Osteocyte (in vitro differentiated cells): ENCODE data around the gene FGF12. TPM values are rescaled to one million over a fixed set of nuclear protein-coding genes. Genes with fewer than 3 reads are reported as not detected.

Experiments
- DNase-seq: peaks from one replicate; pipeline ENCODE4 v3.0.0; 2021; ENCODE audit warnings: mixed read lengths; ENCODE audit not compliant: unreplicated experiment; ENCODE audit errors: extremely low spot score
- H3K27ac Mint-ChIP-seq: one replicate; pipeline ENCODE4 v1.8.0; 2021; ENCODE audit warnings: mild to moderate bottlenecking, mixed read lengths; ENCODE audit not compliant: unreplicated experiment
- H3K27me3 Mint-ChIP-seq: one replicate; pipeline ENCODE4 v1.8.0; 2021; ENCODE audit warnings: mixed read lengths; ENCODE audit not compliant: unreplicated experiment
- H3K36me3 Mint-ChIP-seq: one replicate; pipeline ENCODE4 v1.8.0; 2021; ENCODE audit warnings: mixed read lengths; ENCODE audit not compliant: unreplicated experiment
- H3K4me1 Mint-ChIP-seq: one replicate; pipeline ENCODE4 v1.8.0; 2021; ENCODE audit warnings: mixed read lengths; ENCODE audit not compliant: unreplicated experiment
- H3K4me3 Mint-ChIP-seq: one replicate; pipeline ENCODE4 v1.8.0; 2021; ENCODE audit warnings: mild to moderate bottlenecking, moderate library complexity, mixed read lengths; ENCODE audit not compliant: unreplicated experiment
- H3K9me3 Mint-ChIP-seq: one replicate; pipeline ENCODE4 v1.8.0; 2021; ENCODE audit warnings: mixed read lengths; ENCODE audit not compliant: unreplicated experiment
- total RNA-seq: library from RNA; stranded (reverse); gene quantifications from 2 replicates; pipeline ENCODE4 v1.2.1, GENCODE V29; 2021
- TF ChIP-seq, protein P1 (sequence below): fragments of 200-600 bp; sonication (generic); IDR thresholded peaks from 2 replicates; pipeline ENCODE4 v1.5.0; 2021; ENCODE audit warnings: antibody characterized with exemption, mild to moderate bottlenecking, moderate library complexity

Gene FGF12
- total RNA-seq, 1 donor from 2014 or later: not detected

DNA sequence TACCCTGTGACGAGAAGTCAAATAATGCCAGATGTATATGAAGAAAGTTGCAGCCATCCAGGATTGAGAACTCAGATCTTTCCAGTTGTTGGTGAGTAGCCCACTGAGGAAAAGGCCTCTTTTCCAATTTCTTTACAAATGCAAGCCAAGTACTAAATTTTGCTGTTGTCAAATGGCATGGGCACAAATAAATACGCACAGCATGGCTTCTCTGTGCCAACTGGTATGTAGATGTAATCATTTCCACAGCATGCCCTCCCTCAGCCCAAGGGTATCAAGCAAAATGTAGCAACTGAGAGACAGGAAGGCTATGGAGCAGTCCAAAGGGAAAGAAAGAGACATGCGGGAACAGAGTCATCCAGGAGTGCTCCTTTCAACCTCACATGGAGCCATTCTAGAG lies 105.4 kb downstream of the FGF12 start:
- no peaks in the 10 kb centered on the region for H3K4me1 Mint-ChIP-seq
- H3K36me3 Mint-ChIP-seq: no peaks in the 10 kb centered on the region
- TF ChIP-seq, protein P1, sequence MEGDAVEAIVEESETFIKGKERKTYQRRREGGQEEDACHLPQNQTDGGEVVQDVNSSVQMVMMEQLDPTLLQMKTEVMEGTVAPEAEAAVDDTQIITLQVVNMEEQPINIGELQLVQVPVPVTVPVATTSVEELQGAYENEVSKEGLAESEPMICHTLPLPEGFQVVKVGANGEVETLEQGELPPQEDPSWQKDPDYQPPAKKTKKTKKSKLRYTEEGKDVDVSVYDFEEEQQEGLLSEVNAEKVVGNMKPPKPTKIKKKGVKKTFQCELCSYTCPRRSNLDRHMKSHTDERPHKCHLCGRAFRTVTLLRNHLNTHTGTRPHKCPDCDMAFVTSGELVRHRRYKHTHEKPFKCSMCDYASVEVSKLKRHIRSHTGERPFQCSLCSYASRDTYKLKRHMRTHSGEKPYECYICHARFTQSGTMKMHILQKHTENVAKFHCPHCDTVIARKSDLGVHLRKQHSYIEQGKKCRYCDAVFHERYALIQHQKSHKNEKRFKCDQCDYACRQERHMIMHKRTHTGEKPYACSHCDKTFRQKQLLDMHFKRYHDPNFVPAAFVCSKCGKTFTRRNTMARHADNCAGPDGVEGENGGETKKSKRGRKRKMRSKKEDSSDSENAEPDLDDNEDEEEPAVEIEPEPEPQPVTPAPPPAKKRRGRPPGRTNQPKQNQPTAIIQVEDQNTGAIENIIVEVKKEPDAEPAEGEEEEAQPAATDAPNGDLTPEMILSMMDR: no peak
- no peak for DNase-seq
- no peaks in the 10 kb centered on the region for H3K27me3 Mint-ChIP-seq
- no peaks in the 10 kb centered on the region for H3K9me3 Mint-ChIP-seq
- H3K27ac Mint-ChIP-seq: no peak overlapping the region
- H3K4me3 Mint-ChIP-seq: no peak overlapping the region

DNA sequence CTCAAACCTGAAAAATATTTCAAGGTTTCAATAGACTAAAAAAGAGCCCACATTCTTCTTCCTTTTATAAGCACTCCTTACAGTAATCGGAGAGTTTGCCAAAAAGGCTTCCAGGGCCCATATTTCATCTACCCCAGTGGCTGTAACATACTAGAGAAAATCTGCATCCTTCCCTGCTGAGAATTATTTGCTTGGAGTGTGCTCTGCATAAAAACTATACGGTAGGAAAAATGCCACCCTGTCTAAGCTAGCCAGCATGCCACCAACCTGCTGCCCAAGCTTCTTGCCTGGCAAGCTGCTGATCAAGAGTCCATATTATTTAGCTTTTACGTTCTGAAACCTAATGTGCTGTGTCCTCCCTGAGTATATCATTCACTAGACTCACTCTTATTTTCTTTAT lies 107.1 kb downstream of the FGF12 start:
- Mint-ChIP-seq H3K27me3 (no peaks in the 10 kb centered on the region), H3K4me3 (no peak overlapping the region), H3K36me3 (no peaks in the 10 kb centered on the region), H3K9me3 (no peaks in the 10 kb centered on the region), H3K27ac (no peak overlapping the region), H3K4me1 (no peaks in the 10 kb centered on the region)
- TF ChIP-seq, protein P1: no peak
- no peak for DNase-seq

DNA sequence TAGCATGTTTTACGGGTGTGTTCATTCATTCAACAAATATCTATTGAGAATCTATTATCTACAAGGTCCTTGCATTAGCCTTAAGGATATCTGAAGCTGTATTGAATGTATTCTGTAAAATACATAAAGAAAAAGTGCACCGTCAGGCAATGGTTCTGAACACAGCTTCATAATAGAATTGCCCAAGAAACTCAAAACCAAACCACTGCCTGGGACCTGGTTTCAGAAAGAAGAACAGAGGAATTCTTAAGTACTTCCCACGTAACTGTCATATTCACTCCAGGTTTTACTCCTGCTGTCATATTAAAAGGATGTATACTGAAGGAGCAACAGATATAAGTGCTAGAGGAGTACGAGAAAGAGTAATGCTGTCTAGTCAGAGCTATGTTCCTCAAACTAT lies 115.9 kb downstream of the FGF12 start:
- H3K4me3 Mint-ChIP-seq: no peak overlapping the region
- H3K9me3 Mint-ChIP-seq: no peaks in the 10 kb centered on the region
- TF ChIP-seq, protein P1: no peak
- no peaks in the 10 kb centered on the region for H3K36me3 Mint-ChIP-seq
- H3K4me1 Mint-ChIP-seq: no peaks in the 10 kb centered on the region
- DNase-seq: no peak
- H3K27ac Mint-ChIP-seq: no peak overlapping the region
- no peaks in the 10 kb centered on the region for H3K27me3 Mint-ChIP-seq

DNA sequence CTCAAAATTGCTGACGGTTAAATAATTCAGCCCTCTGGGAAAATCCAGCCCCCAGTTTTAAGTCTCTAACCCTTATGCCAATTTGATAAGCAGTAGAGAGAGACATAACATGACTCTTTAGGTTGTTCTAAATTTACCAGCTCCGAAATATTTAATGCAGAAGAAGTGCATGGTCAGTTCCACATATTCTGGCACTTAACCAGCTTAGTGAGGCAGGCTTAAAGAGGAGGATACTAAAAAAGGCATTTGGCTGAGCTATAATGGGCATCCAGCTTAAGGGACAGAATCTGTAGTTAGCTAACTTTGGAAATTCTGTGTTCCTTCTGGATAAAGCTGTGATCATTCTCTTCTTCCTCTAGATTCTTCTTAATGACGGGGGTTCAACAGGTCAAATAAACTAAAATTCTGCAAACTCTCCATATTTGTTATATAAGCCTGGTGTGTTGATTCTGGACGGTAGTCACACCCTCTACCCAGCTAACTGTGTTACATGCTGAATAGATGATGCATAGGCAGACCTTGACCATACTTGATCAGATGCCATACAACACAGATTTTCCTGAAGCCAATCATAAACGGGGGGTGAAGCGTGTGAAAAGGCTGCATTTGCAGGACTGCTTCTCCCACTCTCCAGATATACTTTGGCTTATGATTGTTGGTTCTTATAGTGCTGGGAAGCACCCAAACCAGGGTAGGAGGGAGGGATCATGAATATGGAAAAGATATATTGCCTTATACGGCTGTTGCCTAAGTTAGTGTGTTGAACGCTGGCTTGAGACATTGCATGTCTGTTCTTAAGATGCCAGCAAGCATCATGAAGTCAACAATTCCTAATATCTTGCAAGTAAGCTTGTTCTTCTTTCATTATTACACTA lies 118.4 kb downstream of the FGF12 start:
- TF ChIP-seq, protein P1: no peak
- Mint-ChIP-seq H3K27ac (no peak overlapping the region), H3K36me3 (no peaks in the 10 kb centered on the region), H3K4me3 (no peak overlapping the region), H3K9me3 (no peaks in the 10 kb centered on the region), H3K27me3 (no peaks in the 10 kb centered on the region), H3K4me1 (no peaks in the 10 kb centered on the region)
- no peak for DNase-seq

DNA sequence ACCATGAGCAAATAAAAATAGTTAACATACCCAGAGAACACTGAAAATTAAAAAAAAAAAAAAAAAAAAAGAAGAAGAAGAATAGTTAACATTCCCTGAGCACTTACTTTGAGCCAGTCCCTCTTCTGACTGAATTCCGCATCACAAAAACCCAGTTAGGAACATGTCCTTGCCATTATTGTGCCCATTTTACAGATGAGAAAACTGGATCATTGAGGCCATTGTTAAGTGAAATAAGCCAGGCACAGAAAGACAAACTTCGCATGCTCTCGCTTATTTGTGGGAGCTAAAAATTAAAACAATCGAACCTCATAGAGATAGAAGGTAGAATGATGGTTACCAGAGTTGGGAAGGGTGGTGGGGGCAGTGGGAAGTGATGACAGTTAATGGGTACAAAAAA lies 119.5 kb downstream of the FGF12 start:
- Mint-ChIP-seq H3K9me3 (peaks cover 8% of the 10 kb centered on the region), H3K27me3 (no peaks in the 10 kb centered on the region), H3K27ac (no peak overlapping the region), H3K36me3 (no peaks in the 10 kb centered on the region), H3K4me1 (no peaks in the 10 kb centered on the region), H3K4me3 (no peak overlapping the region)
- no peak for DNase-seq
- TF ChIP-seq, protein P1: no peak
